Stimulated activated naive CD8-positive, alpha-beta T cell treated with anti-CD3 and anti-CD28 coated beads, Interleukin-15, Interleukin-2, amounts not matched to agents 100 U/mL and 50 U/mL, for 24 hours (primary cell): ENCODE results near the gene PALS2.

Experiments
- ATAC-seq: fragments of 150-1000 bp; cut with Tn5 transposase; one replicate; pipeline ENCODE4 v1.10.0; 2021
- DNase-seq: peaks from one replicate; pipeline ENCODE4 v3.0.0; 2021

PALS2 gene

DNA sequence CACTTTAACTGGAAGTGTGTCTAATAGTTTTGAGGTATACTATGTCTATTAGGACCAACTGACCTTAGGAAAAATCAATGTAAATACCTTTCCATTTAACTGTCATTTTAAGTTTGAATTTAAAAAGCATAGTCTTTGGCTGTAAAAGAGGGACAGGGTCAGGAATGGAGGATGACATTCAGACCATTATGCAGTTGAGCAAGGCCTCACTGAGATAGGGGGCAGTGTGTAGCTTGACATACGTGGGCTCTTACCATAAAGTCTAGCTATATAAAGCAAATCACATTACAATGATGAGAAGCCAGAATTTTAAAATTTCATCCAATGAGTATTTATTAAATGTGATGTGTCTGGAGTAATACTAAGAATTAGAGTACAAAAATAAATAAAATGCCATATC is 17.9 kb downstream of the PALS2 start:
- DNase-seq (no peak), ATAC-seq (no peak)

DNA sequence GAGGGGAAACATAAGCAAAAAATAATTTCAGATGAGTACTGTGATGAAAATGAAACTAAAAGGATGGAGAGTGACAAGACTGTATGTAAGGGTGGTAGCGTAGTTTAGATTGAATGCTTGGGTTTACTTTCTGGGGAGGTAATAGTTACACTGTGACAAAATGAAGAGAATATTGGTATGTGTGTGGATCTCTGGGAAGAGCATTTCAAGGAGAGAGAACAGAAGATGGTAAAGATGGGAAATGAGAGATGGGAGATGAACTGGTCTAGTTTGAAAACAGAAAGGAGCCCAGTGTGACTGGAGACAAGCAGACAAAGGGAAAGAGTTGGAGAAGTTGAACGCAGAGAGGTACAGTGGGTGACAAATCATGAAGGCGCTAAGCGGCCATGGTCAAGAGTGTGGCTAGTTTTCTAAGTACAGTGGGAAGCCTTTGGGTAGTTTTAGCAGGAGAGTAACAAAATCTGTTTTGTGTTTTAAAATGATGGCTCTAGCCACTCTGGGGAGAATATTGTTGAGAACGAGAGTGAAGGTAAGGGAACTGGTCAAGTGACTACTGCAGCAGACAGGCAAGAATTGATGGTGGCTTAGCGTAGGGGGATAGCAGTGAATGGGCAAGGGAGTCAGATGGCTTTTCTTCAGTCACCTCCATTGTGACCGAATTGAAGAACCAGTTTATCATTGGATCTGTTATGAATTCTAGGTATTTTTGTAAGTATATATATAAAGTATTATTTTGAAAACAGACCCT is 22.6 kb downstream of the PALS2 start:
- ATAC-seq, result peak; percentile 56
- no peak for DNase-seq

DNA sequence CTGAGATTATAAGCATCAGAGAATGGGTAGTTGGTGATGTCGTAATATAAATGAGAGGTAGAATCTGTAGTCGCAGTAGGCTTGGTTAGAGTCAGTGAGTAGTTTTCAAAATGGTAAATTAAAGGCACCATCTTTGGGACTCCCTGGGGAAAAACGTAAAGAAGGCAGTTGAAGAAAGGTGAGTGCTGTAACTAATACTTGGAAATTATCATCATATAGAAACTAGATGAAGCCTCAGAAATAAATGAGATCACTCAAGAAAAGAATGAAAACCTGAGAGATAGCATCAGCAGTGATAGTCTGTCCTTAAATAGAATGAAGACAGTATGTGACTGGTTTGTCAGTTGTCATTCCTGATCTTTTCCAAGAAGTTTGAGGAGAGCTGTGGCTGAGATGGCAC is 23.8 kb downstream of the PALS2 start:
- DNase-seq (no peak), ATAC-seq (peak; percentile 77)

DNA sequence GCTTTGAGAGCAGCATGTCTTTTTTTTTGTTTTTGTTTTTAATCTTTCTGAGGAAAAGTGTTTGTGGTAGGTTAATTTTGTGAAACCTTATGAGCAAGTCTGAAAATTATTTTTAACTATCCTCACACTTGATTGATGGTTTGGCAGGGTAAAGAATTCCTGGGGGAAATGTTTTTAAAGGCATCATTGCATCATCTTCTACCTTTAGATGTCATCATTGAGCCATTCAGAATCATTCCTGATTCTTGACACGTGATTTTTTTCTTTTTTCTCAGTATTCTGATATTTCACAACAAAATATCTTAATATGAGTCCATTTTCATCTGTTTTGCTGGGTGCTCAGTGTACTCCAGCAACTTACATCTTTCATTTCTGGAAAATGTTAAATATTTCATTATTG is 28.3 kb downstream of the PALS2 start:
- DNase-seq, result no peak
- no peak for ATAC-seq

DNA sequence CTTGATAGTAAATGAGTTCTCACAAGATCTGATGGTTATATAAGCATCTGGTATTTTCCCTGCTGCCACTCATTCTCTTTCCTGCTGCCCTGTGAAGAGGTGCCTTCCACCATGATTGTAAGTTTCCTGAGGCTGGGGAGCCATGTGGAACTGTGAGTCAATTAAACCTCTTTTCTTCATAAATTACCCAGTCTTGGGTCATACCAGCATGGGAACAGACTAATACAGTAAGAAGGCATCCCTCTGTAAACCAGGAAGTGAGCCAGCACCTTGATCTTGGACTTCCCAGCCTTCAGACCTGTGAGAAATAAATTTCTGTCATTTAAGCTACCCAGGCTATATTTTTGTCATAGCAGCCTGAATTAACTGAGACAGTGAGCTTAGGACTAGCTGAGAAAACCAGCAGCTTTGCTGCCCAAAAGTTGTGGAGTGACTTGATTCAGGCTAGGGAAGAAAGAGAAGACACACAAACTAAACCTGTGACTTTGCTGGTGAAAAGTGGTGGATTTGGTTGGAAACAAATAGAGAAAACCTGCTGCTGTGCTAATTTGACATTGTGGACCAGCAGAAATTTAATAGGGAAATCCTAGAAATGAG is 29.7 kb downstream of the PALS2 start:
- DNase-seq (no peak), ATAC-seq (no peak)

DNA sequence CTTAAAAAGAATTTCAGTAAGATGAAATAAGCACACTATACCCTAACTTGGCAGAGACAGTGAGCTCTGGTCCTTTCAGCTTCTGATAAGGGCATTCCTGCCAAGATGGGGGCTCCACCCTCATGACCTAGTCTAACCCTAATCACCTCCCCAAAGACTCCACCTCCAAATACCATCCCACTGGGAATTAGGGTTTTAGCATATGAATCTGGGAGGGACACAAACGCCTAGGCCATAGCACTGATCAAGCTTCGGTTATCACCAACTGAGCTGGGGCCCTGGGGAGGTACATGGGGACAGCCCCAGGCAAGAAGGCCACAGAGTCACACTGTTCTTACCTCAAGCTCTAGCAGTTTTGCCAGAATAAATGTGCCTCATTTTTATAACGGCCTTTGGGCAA is 31.4 kb downstream of the PALS2 start:
- no peak for DNase-seq
- no peak for ATAC-seq

DNA sequence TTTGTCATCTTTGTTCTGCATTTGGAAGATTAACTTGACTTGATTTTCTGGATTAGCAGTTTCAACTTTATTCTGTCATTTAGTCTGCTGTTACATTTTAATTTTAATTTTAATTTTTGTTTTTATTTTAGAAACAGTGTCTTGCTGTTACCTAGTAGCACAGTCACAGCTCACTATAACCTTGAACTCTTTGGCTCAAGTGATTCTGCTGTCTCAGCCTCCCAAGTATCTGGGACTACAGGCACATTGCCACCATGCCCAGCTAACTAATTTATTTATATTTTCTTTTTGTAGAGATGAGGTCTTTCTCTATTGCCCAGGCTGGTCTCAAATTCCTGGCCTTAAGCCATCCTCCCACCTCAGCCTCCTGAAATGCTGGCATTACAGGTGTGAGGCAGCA is 35.3 kb downstream of the PALS2 start:
- DNase-seq (no peak), ATAC-seq (no peak)

DNA sequence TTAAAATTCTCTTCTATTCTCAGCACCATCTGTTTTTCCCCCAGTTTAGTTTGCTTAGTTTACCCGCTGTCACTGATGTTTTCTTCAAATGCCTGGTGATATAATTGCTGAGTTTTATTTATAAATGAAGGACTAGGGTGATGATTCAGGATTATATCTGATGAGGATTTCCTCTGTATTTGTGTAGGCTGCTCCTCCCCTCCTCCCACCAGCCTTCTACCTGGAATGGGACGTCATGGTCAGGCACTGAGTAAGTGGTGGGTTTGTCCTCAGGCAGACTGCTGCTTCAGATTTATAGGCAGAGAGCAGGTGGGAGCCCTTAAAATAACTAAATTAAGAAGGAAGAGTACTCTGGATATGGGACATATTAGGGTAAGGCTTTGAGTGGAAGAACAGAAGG is 35.8 kb downstream of the PALS2 start:
- no peak for DNase-seq
- ATAC-seq, result no peak

DNA sequence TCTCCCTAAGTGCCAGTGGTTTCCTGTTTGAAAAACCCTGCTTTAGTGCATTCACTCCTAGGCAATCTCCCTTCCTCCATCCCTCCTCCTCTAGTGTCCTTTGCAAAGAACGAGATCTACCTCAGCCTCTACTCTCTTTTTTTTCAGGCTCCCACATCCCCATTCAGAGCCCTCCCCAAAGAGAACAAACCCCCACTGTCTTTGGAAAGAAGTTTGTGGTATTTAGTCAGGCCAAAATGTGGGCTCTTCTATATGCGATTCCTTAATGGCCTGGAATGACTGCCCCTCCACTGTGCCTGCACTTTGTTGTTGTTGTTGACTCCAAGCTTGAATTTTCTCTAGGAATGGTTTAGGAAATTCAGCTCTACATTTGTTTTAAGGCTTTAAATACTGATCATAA is 36.3 kb downstream of the PALS2 start:
- DNase-seq (no peak), ATAC-seq (no peak)

DNA sequence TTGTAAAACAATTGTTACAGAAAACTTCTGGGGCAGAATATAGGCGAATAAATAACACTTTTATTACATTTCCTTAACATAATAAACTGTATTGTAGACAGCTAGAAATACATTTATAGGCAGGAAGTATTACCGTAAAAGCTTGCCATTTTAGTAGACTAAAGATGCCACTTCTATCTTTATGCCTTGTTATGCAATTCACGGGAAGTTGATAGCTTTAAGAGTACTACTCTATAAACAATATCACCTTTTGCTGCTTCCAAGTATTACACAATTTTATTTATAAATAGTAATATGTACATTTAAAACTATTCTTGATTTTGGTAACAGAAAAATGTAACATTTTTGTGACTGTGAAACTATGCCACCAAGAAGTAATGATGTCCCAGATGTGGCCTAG is 37.9 kb downstream of the PALS2 start:
- DNase-seq (no peak), ATAC-seq (no peak)

DNA sequence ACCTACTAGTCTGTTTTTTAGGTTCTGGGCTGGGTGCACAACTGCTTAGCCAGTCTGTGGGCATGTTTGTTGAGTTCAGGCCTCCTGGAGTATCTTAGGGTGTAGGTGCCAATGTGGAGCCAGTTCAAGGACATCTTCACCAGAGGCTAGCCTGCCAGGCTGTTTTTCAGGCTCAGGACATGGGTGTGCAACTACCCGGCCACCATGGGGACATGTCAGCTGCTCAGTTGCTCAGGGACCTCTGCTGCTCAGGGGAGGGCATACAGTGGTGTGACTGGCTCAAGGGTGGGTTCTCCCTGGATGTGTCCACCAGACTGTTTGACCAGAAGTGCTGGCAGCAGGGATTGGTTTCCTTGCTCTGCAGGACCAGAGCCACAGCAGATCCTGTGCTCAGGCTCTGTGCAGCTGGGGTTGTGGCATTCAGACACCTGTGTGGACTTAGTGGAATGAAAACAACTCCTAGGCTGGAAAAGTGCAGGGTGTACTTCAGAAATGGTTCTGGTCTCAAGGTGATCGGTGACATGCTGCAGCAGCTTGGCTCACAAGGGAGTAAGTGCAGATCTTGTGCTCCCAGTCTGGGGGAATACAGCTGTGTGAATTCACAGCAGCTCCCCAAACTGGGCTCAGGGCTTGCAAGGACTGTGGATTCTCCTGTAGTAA is 44.8 kb downstream of the PALS2 start:
- DNase-seq (no peak), ATAC-seq (no peak)

DNA sequence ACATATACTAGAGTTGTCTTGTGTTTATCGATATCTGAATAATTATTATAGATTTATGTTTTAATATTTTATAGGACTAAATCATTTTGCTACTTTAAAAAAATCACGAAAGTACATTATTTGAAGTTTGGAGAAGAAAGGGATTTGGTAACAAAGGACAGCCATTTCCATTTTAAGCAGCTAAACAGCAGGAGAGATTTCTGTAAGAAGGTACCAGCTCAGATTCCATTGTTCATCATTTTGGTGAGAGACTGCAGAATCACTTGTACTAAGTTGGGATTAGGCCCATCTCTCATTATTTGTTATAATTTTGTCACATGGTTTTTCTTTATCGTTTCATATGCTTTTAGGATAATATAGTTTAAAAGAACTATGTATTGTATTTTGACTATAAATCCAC is 46.7 kb downstream of the PALS2 start:
- DNase-seq, result no peak
- ATAC-seq, result no peak

DNA sequence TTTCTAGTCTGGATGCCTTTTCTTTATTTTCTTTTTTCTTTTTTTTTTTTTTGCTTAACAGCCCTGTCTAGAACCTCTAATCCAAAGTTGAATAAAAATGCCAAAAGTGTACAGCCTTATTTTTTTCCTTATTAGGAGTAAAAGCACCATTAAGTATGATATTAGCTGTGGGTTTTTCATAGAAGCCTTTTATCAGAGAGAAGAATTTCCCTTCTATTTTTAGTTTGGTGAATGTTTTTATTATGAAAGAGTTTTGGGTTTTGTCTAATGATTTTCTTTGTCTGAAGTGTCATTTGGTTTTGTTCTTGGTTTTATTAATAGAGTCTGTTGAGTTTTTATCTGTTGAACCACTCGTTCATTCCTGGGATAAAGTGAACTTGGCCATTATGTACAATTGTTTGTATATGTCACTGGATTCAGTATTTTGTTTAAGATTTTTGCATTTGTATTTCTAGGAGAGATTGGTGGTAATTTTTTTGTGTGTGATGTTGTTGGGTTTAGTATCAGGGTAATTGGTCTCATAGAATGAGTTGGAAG is 49.5 kb downstream of the PALS2 start:
- DNase-seq, result no peak

More for the DNA sequence above, 49.5 kb downstream of the PALS2 start:
- ATAC-seq, result no peak
